ENCODE measurements around the gene PLPPR3.

Gene PLPPR3, protein sequence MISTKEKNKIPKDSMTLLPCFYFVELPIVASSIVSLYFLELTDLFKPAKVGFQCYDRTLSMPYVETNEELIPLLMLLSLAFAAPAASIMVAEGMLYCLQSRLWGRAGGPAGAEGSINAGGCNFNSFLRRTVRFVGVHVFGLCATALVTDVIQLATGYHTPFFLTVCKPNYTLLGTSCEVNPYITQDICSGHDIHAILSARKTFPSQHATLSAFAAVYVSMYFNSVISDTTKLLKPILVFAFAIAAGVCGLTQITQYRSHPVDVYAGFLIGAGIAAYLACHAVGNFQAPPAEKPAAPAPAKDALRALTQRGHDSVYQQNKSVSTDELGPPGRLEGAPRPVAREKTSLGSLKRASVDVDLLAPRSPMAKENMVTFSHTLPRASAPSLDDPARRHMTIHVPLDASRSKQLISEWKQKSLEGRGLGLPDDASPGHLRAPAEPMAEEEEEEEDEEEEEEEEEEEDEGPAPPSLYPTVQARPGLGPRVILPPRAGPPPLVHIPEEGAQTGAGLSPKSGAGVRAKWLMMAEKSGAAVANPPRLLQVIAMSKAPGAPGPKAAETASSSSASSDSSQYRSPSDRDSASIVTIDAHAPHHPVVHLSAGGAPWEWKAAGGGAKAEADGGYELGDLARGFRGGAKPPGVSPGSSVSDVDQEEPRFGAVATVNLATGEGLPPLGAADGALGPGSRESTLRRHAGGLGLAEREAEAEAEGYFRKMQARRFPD

DNA sequence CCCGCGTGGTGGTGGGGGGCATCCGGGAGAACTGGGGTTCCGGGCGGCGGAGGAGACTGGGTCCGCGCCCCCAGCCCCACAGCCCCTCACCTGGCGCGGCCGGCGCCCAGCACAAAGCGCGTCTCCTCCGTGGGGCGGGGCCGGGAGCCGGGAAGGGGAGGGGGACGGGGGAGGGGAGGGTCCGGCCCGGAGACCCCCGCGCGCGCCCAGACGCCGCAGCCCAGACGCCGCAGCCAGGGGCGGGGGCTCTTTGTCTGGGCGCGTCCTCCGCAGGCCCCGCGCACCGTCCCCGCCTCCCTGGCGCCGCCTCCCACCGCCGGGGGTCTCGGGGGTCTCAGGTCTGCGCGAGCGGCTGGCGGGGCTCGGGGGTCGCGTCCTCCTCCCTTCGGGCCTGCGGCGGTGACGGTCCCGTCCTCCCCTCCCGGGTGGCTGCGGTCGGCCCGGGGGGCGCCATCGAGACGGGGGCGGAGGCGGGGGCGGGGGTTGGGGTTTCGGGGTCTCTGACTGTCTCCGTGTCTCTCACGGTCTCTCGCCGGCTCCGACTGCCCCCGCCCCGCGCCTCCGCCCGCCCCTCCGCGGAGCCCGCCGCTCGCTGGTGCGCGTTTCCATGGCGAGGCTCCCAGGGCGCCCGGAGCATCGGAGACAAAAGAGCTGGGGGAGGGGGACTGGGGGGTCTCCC is at the start of gene PLPPR3:
Gene PLPPR3 (minus strand): TSS at position 131 of the 679 bp plus-strand sequence. CDS start 396 bp downstream, outside the sequence.
- no peak for DNase-seq

DNA sequence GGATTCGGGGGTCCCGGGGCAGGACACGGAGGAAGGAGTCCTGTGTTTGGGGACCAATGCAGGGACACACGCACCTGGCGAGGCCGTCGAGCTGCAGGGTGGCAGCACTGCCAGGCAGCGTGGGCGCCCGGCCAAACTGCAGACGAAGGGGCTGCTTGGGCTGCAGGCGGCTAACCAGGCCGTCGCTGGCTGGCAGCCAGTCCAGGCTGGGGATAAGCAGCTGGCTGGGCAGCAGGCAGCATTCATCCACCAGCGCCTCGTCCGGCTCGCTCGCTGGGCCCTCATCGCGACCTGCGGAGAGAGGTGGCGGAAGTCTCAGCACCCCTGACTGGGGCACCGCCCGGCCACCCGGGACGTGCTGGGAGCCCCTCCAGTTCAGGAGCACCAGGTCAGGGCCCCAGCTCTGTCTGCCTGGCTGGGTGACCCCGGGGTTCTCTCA is 49.2 kb upstream of the PLPPR3 start:
- no peak for DNase-seq

DNA sequence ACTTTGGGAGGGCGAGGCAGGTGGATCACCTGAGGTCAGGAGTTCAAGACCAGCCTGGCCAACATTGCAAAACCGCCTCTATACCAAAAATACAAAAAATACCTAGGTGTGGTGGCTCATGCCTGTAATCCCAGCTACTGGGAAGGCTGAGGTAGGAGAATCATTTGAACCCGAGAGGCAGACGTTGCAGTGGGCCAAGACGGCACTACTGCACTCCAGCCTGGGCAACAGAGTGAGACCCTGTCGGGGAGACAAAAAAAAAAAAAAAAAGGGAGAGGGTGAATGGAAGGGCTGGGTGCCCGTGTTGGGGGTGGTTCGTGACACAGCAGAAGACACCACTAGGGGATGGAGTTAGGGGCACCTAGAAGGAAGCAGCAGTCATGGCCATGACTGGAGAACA is 48.6 kb upstream of the PLPPR3 start:
- DNase-seq = no peak

DNA sequence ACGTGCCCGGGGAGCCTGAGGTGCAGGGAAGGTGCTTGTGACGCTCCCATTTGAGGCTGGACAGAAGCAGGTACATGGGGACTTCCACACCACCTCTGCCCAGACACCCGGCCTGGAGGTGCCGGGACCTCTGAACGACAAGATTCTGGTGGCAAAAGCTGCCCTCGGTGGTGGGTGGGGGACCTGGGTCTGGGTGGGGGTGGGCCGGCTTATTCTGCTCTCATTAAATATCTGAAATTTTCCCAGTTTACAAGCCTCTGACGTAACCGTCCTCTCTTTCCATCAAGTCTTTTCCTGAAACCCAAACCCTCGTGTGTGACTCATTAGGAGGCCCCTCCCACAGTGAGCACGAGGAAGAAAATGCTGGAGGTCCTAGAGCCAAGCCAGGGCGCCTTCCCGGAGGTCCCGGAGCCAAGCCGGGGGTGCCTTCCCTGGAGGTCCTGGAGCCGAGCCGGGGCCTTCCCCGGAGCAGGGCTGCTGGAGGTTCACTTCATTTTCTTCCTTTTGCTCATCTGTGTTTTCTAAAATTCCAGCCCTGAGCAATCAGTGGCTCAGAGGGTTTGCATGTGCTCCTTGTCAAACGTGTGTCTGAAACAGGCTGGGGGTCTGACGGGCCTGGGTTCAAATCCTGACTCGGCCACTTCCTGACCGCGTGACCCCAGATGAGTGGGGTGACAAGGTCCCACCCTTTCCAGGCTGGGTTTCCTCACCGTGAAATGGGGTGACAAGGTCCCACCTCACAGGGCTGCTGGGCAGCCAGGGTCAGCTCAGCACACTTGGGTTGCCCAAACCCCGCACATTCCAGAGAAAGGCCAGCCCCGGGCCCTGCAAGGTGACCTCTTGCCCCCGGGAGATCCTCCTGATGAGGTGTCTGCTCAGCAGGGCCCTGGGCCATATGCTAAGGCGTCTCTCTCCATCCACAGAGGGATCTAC is 47.8 kb upstream of the PLPPR3 start:
- no peak for DNase-seq

DNA sequence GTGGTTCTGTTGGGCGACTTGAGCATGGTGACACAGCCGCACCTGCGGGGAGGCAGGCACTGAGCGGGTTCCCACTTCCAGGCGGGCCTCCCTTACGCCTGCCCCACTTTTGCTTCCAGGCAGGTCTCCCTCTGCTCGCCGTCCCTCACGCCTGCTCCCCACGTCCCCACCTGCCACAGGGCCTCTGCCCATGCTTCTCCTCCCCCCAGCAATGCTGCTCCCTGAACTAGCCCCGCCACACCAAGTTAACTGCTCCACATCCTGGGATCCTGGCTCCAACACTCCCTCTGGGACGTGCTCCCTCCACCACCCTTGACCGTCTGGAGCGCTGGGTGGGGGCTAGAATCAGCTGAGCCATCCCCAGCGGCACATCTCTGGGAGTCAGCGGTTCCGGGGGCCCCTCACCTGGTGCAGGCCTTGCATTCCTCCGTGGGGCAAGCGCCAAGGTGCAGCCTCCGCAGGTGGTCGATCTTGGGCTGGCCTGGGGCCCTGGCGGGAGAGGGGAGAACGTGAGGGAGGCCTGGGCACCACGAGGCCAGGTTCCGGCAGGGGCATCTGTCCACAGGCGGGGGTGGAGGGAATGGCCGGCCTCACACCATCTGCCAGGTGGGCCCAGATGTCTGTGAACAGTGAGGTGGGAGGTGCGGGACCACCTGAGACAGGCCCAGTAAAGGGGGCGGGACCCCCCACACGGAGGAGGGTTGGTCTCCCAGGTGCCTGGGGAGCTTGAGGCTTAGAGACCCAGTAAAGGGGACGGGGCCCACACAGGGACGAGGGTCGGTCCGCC is 46.9 kb upstream of the PLPPR3 start:
- no peak for DNase-seq

DNA sequence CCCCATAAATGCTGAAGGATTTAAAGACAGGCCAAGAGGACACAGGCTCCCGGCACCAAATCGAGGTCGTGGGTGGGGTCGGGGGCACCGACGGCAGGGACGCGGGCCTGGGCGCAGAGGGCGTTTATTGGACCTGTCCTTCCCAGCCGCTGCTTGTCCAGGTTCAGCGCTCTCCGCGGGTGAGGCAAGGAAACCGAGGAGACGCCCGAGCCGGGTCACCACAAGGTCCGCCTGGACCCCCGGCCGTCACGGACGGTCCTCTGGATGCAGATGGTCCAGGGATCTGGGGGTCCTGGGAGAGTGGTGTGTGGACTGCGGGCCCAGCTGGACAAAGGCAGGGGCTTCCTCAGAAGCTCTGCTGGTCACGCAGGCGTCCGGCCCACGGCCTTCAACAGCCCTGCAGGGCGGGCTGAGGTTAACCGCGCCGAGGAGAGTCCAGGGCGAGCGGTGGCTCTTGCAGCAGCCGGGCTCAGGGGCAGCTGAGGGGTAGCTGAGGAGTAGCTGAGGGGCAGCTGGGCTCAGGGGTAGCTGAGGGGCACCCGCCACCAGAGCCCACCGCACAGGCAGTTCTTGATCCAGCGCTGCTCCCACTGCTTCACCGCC is 46.2 kb upstream of the PLPPR3 start:
- DNase-seq = no peak

DNA sequence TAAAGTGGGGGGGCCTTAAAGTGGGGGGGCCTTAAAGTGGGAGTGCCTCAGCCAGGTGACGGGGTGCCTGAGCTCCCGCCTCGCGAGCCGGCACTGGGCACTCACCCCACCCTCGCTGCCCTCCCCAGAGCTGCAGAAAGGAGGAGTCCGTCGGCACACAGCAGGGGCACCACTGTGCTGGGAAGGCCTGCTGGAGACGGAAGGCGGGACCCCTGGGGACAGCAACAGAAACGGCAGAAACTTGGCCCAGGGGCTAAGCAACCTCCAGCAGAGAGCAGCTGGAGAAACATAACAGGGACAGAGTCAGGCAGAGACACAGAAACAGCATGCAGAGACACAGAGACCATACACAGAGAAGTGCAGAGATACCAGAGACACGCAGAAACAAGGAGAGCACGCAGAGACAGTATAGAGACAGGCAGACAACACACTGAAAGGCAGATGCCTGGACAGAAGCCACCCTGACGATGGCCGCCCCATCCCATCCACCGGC is 45.6 kb upstream of the PLPPR3 start:
- no peak for DNase-seq

DNA sequence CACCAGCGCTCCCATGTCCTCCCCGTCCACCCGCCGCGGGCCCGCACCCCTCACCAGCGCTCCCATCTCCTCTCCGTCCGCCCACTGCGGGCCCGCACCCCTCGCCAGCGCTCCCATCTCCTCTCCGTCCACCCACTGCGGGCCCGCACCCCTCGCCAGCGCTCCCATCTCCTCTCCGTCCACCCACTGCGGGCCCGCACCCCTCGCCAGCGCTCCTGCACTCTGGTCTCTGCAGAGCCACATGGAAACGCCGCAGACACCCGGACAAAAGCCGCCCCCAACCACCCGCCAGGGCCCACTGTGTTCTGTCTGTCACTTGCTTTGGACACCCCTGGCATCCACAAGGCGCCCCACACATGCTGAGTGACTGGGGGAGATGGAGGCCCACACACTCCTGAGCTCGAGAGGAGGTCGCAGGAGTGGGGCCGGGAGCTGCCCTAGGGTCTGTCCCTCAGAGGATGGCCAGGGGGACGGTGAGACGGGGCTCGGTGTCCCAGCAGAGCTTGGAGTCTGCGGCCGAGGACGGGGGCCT is 45.1 kb upstream of the PLPPR3 start:
- no peak for DNase-seq

DNA sequence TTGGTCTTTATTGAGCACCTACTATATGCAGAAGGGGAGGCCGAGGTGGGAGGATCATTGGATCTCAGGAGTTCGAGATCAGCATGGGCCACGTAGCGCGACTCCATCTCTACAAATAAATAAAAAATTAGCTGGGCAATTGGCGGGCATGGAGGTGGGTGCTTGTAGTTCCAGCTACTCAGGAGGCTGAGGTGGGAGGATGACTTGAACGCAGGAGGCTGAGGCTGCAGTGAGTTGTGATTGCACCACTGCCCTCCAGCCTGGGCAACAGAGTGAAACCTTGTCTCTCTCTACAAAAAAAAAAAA is 41.5 kb upstream of the PLPPR3 start:
- no peak for DNase-seq

DNA sequence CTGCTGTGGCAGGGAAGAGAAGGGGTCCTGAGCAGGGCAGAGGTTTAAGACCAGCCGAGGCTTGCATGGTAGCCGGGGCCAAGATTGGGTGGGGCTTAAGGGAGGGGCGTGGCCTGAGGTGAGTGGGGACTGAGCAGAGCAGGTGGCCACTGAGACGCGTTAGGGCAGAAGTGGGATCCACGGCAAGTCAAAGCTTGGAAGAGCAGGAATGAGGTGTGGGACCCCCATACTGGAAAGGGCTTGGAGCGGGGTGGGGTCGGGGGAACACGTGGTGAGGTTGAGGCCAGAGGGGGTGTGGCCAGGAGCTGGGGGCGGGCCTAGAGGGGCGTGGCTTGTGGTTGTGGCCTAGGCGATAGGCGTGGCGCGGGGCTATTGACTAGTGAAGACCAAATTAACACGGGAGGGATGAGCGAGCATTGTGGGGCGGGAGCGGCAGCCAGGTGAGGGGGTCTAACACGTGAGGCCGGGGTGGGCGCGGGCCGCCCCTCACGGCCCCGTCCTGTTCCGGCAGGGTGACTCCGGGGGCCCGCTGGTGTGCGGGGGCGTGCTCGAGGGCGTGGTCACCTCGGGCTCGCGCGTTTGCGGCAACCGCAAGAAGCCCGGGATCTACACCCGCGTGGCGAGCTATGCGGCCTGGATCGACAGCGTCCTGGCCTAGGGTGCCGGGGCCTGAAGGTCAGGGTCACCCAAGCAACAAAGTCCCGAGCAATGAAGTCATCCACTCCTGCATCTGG is 41.0 kb upstream of the PLPPR3 start:
- no peak for DNase-seq

DNA sequence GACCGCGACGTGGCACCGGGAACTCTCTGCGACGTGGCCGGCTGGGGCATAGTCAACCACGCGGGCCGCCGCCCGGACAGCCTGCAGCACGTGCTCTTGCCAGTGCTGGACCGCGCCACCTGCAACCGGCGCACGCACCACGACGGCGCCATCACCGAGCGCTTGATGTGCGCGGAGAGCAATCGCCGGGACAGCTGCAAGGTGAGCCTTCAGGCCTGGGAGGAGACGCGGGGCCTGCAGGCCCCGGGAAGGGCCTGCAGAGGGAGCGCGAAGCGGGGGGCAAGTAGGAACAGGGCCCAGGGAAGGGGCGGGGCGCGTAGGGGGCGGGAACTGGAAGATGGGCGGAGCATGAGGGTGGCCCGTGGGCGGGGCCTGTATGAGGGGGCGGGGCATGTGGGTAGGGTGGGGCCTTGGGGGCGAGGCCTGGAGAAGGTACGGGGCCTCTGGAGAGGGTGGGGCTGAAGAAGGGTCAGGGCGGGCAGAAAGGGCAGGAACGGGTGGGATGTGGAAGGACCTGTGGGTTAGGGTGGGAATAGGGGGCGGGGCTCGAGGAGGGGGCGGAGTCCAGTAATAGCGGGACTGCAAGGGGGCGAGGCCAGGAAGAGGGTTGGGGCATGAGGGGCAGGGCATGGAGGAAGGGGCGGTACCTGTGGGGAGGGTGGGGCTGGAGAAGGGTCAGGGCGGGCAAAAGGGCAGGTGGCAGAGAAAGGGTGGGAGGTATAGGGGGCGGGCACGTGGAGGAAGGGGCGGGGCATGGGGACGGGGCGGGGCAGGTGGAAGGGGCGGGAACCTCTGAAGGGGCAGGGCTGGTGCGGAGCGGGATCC is 40.2 kb upstream of the PLPPR3 start:
- no peak for DNase-seq

DNA sequence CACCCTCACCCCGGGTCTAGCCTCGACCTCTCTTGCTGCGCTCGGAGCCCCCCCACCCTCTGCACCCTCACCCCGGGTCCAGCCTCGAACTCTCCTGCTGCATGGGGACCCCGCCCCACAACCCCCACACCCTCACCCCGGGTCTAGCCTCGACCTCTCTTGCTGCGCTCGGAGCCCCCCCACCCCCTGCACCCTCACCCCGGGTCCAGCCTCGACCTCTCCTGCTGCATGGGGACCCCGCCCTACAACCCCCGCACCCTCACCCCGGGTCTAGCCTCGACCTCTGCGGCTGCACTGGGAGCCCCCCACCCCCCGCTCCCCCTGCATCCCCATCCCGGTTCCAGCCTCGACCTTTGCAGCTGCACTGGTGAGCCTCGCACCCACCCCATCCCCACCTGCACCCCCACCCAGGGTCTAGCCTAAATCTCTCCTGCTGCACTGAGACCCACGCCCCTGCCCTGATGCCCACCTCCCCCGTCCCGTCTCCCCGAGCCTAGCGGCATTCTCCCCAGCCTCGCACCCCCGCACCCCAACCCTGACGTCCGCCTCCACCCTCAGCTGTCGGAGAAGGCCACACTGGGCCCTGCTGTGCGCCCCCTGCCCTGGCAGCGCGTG is 39.5 kb upstream of the PLPPR3 start:
- DNase-seq = no peak

DNA sequence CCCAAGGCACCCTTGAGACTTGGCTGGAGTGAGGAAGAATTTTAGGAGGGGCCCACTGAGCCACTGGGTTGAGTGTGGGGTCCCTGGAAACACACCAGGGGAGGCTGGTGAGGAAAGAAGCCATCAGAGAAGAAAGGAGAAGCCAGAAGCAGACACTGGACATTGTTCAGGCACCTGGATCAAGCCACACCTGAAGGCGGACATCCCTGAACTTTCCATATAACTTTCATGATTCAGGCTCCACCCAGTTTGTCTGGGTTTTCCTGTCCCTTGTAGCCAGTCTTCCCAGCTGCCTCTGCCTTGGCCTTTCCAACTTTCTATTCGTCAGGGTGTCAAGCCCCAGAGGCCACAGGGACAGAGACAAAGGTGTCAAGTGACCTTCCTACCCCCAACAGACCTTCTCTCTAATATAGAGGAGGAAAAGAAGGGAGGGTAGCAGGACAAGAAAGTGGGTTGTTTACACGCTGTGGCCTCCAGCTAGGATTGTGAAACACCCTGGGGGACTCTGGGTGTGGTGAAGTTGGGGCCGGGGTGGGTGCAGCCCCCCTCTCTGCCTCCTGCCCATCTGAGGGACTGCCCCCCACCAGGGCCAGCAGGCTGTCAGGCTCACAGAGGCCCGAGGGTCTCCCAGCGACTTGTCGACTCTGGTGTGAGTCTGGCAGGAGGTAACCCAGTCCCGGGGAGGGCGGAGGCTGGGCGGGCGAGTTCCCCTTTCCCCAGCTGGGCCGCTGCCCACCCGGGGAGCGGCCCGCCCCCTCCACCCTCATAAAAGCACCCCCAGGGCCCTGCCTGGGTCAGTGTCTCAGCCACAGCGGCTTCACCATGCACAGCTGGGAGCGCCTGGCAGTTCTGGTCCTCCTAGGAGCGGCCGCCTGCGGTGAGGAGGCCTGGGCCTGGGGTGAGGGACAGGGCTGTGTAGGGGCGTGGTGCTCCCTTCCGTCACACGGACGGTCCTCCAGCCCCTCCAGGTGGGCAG is 37.4 kb upstream of the PLPPR3 start, which contains the start of gene CFD:
Gene CFD (plus strand): TSS at position 797 of the 976 bp plus-strand sequence. CDS start 26 bp downstream, at position 823.
- no peak for DNase-seq

DNA sequence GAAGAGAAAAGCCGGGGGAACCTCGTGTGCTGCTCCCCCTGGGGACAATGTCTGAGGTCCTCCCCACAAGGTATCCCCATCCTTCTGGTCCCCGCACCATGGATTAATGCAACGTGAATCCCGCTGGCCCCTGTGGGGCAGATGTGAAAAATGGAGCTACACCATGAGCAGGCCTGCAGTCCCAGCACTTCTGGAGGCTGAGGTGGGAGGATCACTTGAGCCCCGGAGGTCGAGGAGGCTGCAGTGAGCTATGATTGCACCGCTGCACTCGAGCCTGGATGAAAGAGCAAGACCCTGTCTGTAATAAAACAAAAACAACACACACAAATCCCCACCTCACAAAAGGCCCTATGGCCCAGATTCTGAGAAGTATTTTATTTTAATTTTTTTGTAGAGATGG is 36.5 kb upstream of the PLPPR3 start:
- no peak for DNase-seq

DNA sequence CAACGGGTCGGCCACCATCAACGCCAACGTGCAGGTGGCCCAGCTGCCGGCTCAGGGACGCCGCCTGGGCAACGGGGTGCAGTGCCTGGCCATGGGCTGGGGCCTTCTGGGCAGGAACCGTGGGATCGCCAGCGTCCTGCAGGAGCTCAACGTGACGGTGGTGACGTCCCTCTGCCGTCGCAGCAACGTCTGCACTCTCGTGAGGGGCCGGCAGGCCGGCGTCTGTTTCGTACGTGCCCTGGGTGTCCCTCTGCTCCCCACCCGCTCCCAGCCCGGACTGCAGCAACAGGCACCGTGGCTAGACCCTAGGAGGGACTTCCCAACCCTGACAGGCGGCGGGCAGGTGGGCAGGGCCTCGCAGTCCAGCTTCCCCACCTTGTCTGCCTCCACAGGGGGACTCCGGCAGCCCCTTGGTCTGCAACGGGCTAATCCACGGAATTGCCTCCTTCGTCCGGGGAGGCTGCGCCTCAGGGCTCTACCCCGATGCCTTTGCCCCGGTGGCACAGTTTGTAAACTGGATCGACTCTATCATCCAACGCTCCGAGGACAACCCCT is 33.9 kb upstream of the PLPPR3 start:
- no peak for DNase-seq

DNA sequence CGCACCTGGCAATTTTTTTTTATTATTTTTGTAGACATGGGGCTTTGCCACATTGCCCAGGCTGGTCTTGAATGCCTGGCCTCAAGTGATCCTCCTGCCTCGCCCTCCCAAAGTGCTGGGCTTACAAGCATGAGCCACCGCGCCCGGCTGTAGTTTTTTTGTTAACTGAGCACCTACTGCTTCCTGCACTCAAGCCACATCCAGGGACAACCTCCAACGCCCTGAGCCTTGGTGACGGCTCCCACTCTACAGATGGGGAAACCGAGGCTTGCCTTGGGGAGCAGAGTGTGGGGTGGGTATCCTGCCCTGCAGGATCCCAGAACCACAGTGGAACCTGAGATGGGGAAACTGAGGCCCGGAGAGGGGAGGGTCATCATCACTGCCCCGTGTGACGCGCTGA is 33.4 kb upstream of the PLPPR3 start:
- no peak for DNase-seq

DNA sequence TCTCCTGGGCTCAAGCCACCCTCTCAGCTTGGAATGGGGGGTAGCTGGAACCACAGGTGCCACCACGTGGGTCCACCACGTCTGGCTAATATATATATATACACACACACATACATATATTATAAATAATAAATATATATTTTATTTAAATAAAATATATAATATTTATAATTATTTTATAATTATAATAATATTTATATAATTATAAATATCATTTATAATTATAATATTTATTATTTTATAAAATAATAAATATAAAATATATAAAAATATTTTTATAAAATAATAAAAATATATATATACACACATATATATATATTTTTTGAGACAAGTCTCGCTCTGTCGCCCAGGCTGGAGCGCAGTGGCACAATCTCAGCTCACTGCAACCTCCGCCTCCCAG is 32.8 kb upstream of the PLPPR3 start:
- DNase-seq = no peak
